ENCODE data around the gene PPARG.

GRCh38 chr3:12275974-12276650, 12.8 kb upstream of the PPARG start:
- no peak for TF ChIP-seq SP1 (CRISPR knock-in tag; conservative IDR thresholded peaks at IDR 0.05)
- no peak for TF ChIP-seq ZBTB21 (CRISPR knock-in tag; IDR thresholded peaks at IDR 0.05; ENCODE audit: borderline replicate concordance)
- no peak for TF ChIP-seq ESRRA (CRISPR knock-in tag; IDR thresholded peaks at IDR 0.05; ENCODE audit: borderline replicate concordance)
- no peak for TF ChIP-seq IRF2 (CRISPR knock-in tag; IDR thresholded peaks at IDR 0.05; ENCODE audit: borderline replicate concordance, low read depth)
- TF ChIP-seq, protein P1, sequence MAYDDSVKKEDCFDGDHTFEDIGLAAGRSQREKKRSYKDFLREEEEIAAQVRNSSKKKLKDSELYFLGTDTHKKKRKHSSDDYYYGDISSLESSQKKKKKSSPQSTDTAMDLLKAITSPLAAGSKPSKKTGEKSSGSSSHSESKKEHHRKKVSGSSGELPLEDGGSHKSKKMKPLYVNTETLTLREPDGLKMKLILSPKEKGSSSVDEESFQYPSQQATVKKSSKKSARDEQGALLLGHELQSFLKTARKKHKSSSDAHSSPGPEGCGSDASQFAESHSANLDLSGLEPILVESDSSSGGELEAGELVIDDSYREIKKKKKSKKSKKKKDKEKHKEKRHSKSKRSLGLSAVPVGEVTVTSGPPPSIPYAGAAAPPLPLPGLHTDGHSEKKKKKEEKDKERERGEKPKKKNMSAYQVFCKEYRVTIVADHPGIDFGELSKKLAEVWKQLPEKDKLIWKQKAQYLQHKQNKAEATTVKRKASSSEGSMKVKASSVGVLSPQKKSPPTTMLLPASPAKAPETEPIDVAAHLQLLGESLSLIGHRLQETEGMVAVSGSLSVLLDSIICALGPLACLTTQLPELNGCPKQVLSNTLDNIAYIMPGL (CRISPR knock-in tag; IDR thresholded peaks at IDR 0.05): no peak
- no peak for TF ChIP-seq NFYB (CRISPR knock-in tag; conservative IDR thresholded peaks at IDR 0.05; ENCODE audit: low read depth)
- TF ChIP-seq, protein P2, sequence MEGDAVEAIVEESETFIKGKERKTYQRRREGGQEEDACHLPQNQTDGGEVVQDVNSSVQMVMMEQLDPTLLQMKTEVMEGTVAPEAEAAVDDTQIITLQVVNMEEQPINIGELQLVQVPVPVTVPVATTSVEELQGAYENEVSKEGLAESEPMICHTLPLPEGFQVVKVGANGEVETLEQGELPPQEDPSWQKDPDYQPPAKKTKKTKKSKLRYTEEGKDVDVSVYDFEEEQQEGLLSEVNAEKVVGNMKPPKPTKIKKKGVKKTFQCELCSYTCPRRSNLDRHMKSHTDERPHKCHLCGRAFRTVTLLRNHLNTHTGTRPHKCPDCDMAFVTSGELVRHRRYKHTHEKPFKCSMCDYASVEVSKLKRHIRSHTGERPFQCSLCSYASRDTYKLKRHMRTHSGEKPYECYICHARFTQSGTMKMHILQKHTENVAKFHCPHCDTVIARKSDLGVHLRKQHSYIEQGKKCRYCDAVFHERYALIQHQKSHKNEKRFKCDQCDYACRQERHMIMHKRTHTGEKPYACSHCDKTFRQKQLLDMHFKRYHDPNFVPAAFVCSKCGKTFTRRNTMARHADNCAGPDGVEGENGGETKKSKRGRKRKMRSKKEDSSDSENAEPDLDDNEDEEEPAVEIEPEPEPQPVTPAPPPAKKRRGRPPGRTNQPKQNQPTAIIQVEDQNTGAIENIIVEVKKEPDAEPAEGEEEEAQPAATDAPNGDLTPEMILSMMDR (IDR thresholded peaks at IDR 0.05): no peak
- TF ChIP-seq CBFB (CRISPR knock-in tag; IDR thresholded peaks at IDR 0.05; ENCODE audit: low read depth): no peak
- TF ChIP-seq, protein P3, sequence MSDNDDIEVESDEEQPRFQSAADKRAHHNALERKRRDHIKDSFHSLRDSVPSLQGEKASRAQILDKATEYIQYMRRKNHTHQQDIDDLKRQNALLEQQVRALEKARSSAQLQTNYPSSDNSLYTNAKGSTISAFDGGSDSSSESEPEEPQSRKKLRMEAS (CRISPR knock-in tag; IDR thresholded peaks at IDR 0.05): no peak
- TF ChIP-seq, protein P4, sequence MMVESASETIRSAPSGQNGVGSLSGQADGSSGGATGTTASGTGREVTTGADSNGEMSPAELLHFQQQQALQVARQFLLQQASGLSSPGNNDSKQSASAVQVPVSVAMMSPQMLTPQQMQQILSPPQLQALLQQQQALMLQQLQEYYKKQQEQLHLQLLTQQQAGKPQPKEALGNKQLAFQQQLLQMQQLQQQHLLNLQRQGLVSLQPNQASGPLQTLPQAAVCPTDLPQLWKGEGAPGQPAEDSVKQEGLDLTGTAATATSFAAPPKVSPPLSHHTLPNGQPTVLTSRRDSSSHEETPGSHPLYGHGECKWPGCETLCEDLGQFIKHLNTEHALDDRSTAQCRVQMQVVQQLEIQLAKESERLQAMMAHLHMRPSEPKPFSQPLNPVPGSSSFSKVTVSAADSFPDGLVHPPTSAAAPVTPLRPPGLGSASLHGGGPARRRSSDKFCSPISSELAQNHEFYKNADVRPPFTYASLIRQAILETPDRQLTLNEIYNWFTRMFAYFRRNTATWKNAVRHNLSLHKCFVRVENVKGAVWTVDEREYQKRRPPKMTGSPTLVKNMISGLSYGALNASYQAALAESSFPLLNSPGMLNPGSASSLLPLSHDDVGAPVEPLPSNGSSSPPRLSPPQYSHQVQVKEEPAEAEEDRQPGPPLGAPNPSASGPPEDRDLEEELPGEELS (CRISPR knock-in tag; IDR thresholded peaks at IDR 0.05): no peak
